HepG2 (cell line): ENCODE data around the gene MAST1. TPM values are rescaled to one million over a fixed set of nuclear protein-coding genes. Genes with fewer than 3 reads are reported as not detected.
A peak's percentile ranks its signal among the peaks of the same experiment; 100 is the strongest.

Source experiments
- ARID4A ChIP-seq: sonication (generic); formaldehyde crosslinking; IDR thresholded peaks from 2 replicates; pipeline ENCODE4 v1.5.0; 2020; ENCODE audit warnings: mild to moderate bottlenecking, missing genetic modification reagents, borderline replicate concordance
- GZF1 ChIP-seq: sonication (generic); formaldehyde crosslinking; IDR thresholded peaks from 2 replicates; pipeline ENCODE4 v1.5.1; 2020; ENCODE audit warnings: mild to moderate bottlenecking, missing genetic modification reagents
- HMGA1 ChIP-seq: sonication (generic); formaldehyde crosslinking; conservative IDR thresholded peaks from 2 replicates; pipeline ENCODE4 v1.4.0; 2020; ENCODE audit warnings: missing genetic modification reagents
- JARID2 ChIP-seq: sonication (generic); formaldehyde crosslinking; IDR thresholded peaks from 2 replicates; pipeline ENCODE4 v1.8.1; 2023; ENCODE audit warnings: missing genetic modification reagents, inconsistent platforms; ENCODE audit not compliant: insufficient replicate concordance
- MTF2 ChIP-seq: sonication (generic); formaldehyde crosslinking; IDR thresholded peaks from 2 replicates; pipeline ENCODE4 v1.5.0; 2020; ENCODE audit warnings: missing genetic modification reagents, borderline replicate concordance
- RBM22 ChIP-seq: fragments of 200-400 bp; formaldehyde crosslinking; optimal IDR thresholded peaks from 2 replicates; pipeline ENCODE3; 2017; ENCODE audit warnings: mild to moderate bottlenecking, low read length, moderate library complexity
- RELA ChIP-seq: sonication (generic); formaldehyde crosslinking; IDR thresholded peaks from 2 replicates; pipeline ENCODE4 v1.4.0; 2020; ENCODE audit warnings: missing genetic modification reagents
- TEAD2 ChIP-seq: sonication (generic); formaldehyde crosslinking; IDR thresholded peaks from 2 replicates; pipeline ENCODE4 v1.9.0; 2021; ENCODE audit warnings: missing genetic modification reagents
- U2AF1 ChIP-seq: fragments of 200-400 bp; formaldehyde crosslinking; optimal IDR thresholded peaks from 2 replicates; pipeline ENCODE3; 2017; ENCODE audit warnings: mild to moderate bottlenecking, low read depth, low read length
- ZBTB10 ChIP-seq: sonication (generic); formaldehyde crosslinking; IDR thresholded peaks from 2 replicates; pipeline ENCODE4 v1.4.0; 2020; ENCODE audit warnings: missing genetic modification reagents, borderline replicate concordance
- ZBTB33 ChIP-seq: sonication (generic); formaldehyde crosslinking; IDR thresholded peaks from 2 replicates; pipeline ENCODE4 v1.4.0; 2020; ENCODE audit warnings: missing genetic modification reagents
- ZBTB38 ChIP-seq: sonication (generic); formaldehyde crosslinking; IDR thresholded peaks from 2 replicates; pipeline ENCODE4 v1.5.1; 2020; ENCODE audit warnings: mild to moderate bottlenecking, missing genetic modification reagents
- ZBTB7A ChIP-seq: sonication (generic); formaldehyde crosslinking; IDR thresholded peaks from 2 replicates; pipeline ENCODE4 v1.8.0; 2022; ENCODE audit warnings: mild to moderate bottlenecking, missing genetic modification reagents
- ZFP90 ChIP-seq: sonication (generic); formaldehyde crosslinking; IDR thresholded peaks from 2 replicates; pipeline ENCODE4 v1.8.0; 2022; ENCODE audit warnings: missing genetic modification reagents, mild to moderate bottlenecking, inconsistent platforms, borderline replicate concordance
- ZMAT3 ChIP-seq: sonication (generic); formaldehyde crosslinking; conservative IDR thresholded peaks from 2 replicates; pipeline ENCODE4 v1.7.0; 2021; ENCODE audit warnings: missing genetic modification reagents
- ZNF331 ChIP-seq: sonication (generic); formaldehyde crosslinking; IDR thresholded peaks from 2 replicates; pipeline ENCODE4 v1.4.0; 2020; ENCODE audit warnings: missing genetic modification reagents
- ZNF572 ChIP-seq: sonication (generic); formaldehyde crosslinking; IDR thresholded peaks from 2 replicates; pipeline ENCODE4 v1.5.1; 2020; ENCODE audit warnings: mild to moderate bottlenecking, missing genetic modification reagents
- ZNF629 ChIP-seq: sonication (generic); formaldehyde crosslinking; conservative IDR thresholded peaks from 2 replicates; pipeline ENCODE4 v1.5.0; 2020; ENCODE audit warnings: missing genetic modification reagents
- polyA plus RNA-seq, 8 experiments: library from polyadenylated mRNA; depleted of rRNA in 3 of 8; stranded (reverse) in 7 of 8; unstranded in 1 of 8; fragments of >200 nt; fragmentation: Illumina TruSeq in 4 of 8; extraction: Trizol in 4 of 8; gene quantifications; 2 replicates each; pipeline versions ENCODE4 v1.2.1 to v1.2.3, GENCODE V29; 2011 to 2016; ENCODE audit warnings: low read depth in 4 of 8, missing spikeins in 1 of 8, mixed read lengths in 1 of 8; ENCODE audit not compliant: insufficient read depth in 1 of 8
- total RNA-seq, 5 experiments: library from RNA; depleted of rRNA; stranded (reverse); fragments of >200 nt; fragmentation: Illumina TruSeq; extraction: Trizol; gene quantifications; 2 replicates each; pipeline ENCODE4 v1.2.3, GENCODE V29; 2016; ENCODE audit warnings: low read depth in 1 of 5
- TF ChIP-seq, protein P1 (sequence below): IDR thresholded peaks from 2 replicates; pipeline ENCODE4 v1.6.1; 2016; ENCODE audit warnings: mild to moderate bottlenecking

The MAST1 gene
- total and polyA plus RNA-seq, 2 of the 13 experiments (the other 11 are each of a cell fraction or from before 2014, with no cell fraction given) = 0.73 to 4.7 TPM

DNA sequence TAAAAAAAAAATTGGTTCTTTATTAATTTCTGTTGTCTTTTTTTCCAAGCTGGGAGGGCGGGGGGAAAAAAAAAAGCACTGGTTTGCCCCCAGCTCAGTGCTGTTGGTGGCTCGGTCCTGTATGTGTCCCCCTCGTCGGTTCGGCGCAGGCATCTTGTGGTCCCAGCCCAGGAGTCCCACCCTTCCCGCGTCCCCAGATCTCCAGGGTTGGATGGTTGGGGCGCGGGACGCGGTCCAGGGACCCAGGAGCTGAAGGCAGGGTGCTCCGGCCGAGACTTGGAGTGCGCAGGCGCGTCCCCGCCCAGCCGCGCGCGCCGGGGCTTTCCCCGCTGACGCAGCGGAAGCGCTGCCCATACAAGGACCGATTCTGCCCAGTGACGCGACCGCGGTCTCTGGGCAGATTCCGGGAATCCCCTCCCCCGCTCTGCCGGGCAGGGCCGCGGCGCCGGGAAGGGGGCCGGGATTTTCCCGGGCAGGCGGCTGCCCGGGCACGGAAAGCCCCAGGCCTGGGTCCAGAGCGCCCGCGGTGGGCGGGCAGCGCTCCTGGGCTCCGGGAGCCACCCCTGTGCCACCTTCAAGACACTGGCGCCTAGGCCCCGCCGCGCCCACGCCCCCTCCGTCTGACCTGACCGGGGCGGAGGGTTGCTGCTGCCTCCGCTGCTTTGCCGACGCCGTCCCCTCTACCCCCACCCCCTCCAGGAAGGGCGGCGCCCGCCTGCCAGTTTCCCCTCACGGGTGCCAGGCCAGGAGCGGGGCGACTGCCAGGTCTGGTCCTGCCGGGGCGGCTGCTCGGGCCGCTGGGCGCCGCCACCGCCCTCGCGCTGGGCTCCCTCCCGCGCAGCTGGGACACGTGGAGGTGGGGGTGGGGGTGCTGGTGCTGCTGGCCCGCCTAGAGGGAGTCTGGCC, 44.8 kb upstream of the MAST1 start (continued):
- TF ChIP-seq ZBTB10 (CRISPR knock-in tag) (no peak), ZNF629 (CRISPR knock-in tag) (no peak), ZMAT3 (CRISPR knock-in tag) (peak; percentile 67; the same call in 1 of the 2 replicates), HMGA1 (CRISPR knock-in tag) (no peak), ARID4A (CRISPR knock-in tag) (peak; percentile 89), ZBTB7A (CRISPR knock-in tag) (no peak), U2AF1 (peak; percentile 28), ZNF331 (CRISPR knock-in tag) (no peak; the same call in 1 of the 2 replicates), TEAD2 (CRISPR knock-in tag) (no peak), ZNF572 (CRISPR knock-in tag) (no peak), RELA (peak; percentile 99), MTF2 (peak; percentile 42; the same call in 1 of the 2 replicates), RBM22 (peak; percentile 21), ZFP90 (no peak), ZBTB33 (0 out of 2 replicates have a peak, but pooled peaks have one; percentile 6), ZBTB38 (CRISPR knock-in tag) (0 out of 2 replicates have a peak, but pooled peaks have one; percentile 22), JARID2 (CRISPR knock-in tag) (no peak), GZF1 (CRISPR knock-in tag) (no peak)
- TF ChIP-seq, protein P1, sequence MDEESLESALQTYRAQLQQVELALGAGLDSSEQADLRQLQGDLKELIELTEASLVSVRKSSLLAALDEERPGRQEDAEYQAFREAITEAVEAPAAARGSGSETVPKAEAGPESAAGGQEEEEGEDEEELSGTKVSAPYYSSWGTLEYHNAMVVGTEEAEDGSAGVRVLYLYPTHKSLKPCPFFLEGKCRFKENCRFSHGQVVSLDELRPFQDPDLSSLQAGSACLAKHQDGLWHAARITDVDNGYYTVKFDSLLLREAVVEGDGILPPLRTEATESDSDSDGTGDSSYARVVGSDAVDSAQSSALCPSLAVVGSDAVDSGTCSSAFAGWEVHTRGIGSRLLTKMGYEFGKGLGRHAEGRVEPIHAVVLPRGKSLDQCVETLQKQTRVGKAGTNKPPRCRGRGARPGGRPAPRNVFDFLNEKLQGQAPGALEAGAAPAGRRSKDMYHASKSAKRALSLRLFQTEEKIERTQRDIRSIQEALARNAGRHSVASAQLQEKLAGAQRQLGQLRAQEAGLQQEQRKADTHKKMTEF (CRISPR knock-in tag) = peak; percentile 90
